Measurements from ENCODE around the gene APEX2.
A peak's percentile ranks its signal among the peaks of the same experiment; 100 is the strongest.

DNA sequence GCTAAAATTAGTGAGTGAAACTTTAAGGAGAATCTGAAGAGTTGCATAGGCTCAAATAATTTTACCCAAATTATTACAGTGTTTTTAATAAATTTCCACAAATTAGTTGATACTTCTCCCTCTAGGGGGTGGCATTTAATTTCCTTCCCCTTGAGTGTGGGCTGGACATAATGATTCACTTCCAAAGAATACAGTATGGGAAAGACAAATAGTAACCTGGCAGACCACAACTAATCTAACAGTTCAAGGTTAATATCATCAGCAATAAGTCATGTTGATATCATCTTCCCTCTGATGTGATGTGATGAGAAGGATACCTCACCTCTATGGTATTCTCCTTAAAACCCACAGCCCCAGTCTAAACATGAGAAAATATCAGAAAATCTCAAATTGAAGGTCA lies 21.7 kb upstream of the APEX2 start:
- TF ChIP-seq, protein P1, sequence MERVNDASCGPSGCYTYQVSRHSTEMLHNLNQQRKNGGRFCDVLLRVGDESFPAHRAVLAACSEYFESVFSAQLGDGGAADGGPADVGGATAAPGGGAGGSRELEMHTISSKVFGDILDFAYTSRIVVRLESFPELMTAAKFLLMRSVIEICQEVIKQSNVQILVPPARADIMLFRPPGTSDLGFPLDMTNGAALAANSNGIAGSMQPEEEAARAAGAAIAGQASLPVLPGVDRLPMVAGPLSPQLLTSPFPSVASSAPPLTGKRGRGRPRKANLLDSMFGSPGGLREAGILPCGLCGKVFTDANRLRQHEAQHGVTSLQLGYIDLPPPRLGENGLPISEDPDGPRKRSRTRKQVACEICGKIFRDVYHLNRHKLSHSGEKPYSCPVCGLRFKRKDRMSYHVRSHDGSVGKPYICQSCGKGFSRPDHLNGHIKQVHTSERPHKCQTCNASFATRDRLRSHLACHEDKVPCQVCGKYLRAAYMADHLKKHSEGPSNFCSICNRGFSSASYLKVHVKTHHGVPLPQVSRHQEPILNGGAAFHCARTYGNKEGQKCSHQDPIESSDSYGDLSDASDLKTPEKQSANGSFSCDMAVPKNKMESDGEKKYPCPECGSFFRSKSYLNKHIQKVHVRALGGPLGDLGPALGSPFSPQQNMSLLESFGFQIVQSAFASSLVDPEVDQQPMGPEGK (CRISPR knock-in tag; IDR thresholded peaks at IDR 0.05; ENCODE audit: borderline replicate concordance), result no peak
- TF ChIP-seq GLIS3 (CRISPR knock-in tag; IDR thresholded peaks at IDR 0.05) (no peak), CSDC2 (CRISPR knock-in tag; IDR thresholded peaks at IDR 0.05) (no peak), ZFP30 (CRISPR knock-in tag; IDR thresholded peaks at IDR 0.05) (no peak), ZNF565 (CRISPR knock-in tag; conservative IDR thresholded peaks at IDR 0.05; ENCODE audit: low read depth) (no peak), SNAI2 (CRISPR knock-in tag; IDR thresholded peaks at IDR 0.05) (no peak), OSR1 (CRISPR knock-in tag; IDR thresholded peaks at IDR 0.05) (no peak), ESRRG (CRISPR knock-in tag; IDR thresholded peaks at IDR 0.05) (no peak)
- TF ChIP-seq, protein P2, sequence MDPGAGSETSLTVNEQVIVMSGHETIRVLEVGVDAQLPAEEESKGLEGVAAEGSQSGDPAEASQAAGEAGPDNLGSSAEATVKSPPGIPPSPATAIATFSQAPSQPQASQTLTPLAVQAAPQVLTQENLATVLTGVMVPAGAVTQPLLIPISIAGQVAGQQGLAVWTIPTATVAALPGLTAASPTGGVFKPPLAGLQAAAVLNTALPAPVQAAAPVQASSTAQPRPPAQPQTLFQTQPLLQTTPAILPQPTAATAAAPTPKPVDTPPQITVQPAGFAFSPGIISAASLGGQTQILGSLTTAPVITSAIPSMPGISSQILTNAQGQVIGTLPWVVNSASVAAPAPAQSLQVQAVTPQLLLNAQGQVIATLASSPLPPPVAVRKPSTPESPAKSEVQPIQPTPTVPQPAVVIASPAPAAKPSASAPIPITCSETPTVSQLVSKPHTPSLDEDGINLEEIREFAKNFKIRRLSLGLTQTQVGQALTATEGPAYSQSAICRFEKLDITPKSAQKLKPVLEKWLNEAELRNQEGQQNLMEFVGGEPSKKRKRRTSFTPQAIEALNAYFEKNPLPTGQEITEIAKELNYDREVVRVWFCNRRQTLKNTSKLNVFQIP (CRISPR knock-in tag; IDR thresholded peaks at IDR 0.05; ENCODE audit: borderline replicate concordance, low read depth), result no peak
- TF ChIP-seq, protein P3, sequence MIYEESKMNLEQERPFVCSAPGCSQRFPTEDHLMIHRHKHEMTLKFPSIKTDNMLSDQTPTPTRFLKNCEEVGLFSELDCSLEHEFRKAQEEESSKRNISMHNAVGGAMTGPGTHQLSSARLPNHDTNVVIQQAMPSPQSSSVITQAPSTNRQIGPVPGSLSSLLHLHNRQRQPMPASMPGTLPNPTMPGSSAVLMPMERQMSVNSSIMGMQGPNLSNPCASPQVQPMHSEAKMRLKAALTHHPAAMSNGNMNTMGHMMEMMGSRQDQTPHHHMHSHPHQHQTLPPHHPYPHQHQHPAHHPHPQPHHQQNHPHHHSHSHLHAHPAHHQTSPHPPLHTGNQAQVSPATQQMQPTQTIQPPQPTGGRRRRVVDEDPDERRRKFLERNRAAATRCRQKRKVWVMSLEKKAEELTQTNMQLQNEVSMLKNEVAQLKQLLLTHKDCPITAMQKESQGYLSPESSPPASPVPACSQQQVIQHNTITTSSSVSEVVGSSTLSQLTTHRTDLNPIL (CRISPR knock-in tag; IDR thresholded peaks at IDR 0.05; ENCODE audit: low read depth), result 0 out of 2 replicates have a peak, but pooled peaks have one; percentile 24
- TF ChIP-seq, protein P4, sequence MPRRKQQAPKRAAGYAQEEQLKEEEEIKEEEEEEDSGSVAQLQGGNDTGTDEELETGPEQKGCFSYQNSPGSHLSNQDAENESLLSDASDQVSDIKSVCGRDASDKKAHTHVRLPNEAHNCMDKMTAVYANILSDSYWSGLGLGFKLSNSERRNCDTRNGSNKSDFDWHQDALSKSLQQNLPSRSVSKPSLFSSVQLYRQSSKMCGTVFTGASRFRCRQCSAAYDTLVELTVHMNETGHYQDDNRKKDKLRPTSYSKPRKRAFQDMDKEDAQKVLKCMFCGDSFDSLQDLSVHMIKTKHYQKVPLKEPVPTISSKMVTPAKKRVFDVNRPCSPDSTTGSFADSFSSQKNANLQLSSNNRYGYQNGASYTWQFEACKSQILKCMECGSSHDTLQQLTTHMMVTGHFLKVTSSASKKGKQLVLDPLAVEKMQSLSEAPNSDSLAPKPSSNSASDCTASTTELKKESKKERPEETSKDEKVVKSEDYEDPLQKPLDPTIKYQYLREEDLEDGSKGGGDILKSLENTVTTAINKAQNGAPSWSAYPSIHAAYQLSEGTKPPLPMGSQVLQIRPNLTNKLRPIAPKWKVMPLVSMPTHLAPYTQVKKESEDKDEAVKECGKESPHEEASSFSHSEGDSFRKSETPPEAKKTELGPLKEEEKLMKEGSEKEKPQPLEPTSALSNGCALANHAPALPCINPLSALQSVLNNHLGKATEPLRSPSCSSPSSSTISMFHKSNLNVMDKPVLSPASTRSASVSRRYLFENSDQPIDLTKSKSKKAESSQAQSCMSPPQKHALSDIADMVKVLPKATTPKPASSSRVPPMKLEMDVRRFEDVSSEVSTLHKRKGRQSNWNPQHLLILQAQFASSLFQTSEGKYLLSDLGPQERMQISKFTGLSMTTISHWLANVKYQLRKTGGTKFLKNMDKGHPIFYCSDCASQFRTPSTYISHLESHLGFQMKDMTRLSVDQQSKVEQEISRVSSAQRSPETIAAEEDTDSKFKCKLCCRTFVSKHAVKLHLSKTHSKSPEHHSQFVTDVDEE (CRISPR knock-in tag; IDR thresholded peaks at IDR 0.05), result no peak

Measured in SK-N-SH treated with all-trans-retinoic acid at 6 μM for 48 hours (cell line).